Activated T-cell treated with anti-CD3 and anti-CD28 coated beads, Interleukin-2, amount 50 U/mL, for 24 hours (primary cell): ENCODE results near the gene RRAGB.

Source experiments
- DNase-seq: peaks from one replicate; pipeline ENCODE4 v3.0.0-alpha.2; 2020
- H3K27ac Mint-ChIP-seq: 2 replicates; pipeline ENCODE4 v1.8.0; 2020; ENCODE audit warnings: mild to moderate bottlenecking, mixed read lengths
- H3K27me3 Mint-ChIP-seq: 2 replicates; pipeline ENCODE4 v1.8.0; 2020; ENCODE audit warnings: mixed read lengths
- H3K36me3 Mint-ChIP-seq: 2 replicates; pipeline ENCODE4 v1.8.0; 2020; ENCODE audit warnings: low read depth, mixed read lengths
- H3K4me1 Mint-ChIP-seq: 2 replicates; pipeline ENCODE4 v1.8.0; 2020; ENCODE audit warnings: low read depth, mixed read lengths
- H3K4me3 Mint-ChIP-seq: 2 replicates; pipeline ENCODE4 v1.8.0; 2020; ENCODE audit warnings: mild to moderate bottlenecking, moderate library complexity, mixed read lengths
- H3K9me3 Mint-ChIP-seq: 2 replicates; pipeline ENCODE4 v1.8.0; 2020; ENCODE audit warnings: mixed read lengths

RRAGB gene

GRCh38 chrX:55801811-55802210 lies 84.3 kb downstream of the RRAGB start:
- Mint-ChIP-seq H3K9me3 (no peaks in the 10 kb centered on the region), H3K27me3 (peaks cover 13% of the 10 kb centered on the region), H3K4me1 (no peaks in the 10 kb centered on the region), H3K36me3 (no peaks in the 10 kb centered on the region), H3K4me3 (no peak overlapping the region), H3K27ac (no peak overlapping the region)
- DNase-seq = no peak
